Stomach (tissue), 9 donors: Measurements from ENCODE around the gene OS9. TPM values are rescaled to one million over a fixed set of nuclear protein-coding genes. Genes with fewer than 3 reads are reported as not detected.

Experiments used
- DNase-seq, 2 donors: peaks; one replicate each; pipeline versions ENCODE4 v3.0.0 to v3.0.0-alpha.2; 2013 to 2019
- H3K27ac ChIP-seq, 5 donors: fragments of 200-600 bp in 4 of 5; sonication (generic) in 4 of 5; one replicate each; pipeline ENCODE4 v1.5.1; 2013 to 2019; ENCODE audit warnings: mild to moderate bottlenecking in 1 of 5, moderate library complexity in 1 of 5
- H3K27me3 ChIP-seq, 3 donors: fragments of 200-600 bp; sonication (generic); one replicate each; pipeline ENCODE4 v1.5.1; 2017 to 2019; ENCODE audit warnings: mixed run types in 1 of 3
- H3K36me3 ChIP-seq, 4 donors: fragments of 200-600 bp; sonication (generic); 1 replicate in 3 of 4; 2 replicates in 1 of 4; pipeline ENCODE4 v1.5.1; 2016 to 2019
- H3K4me1 ChIP-seq, 4 donors: fragments of 200-600 bp; sonication (generic); one replicate each; pipeline ENCODE4 v1.5.1; 2016 to 2019
- H3K4me3 ChIP-seq, 4 donors: fragments of 200-600 bp; sonication (generic) in 3 of 4; one replicate each; pipeline ENCODE4 v1.5.1; 2016 to 2019; ENCODE audit warnings: mild to moderate bottlenecking in 1 of 4
- H3K9me3 ChIP-seq, 4 donors: fragments of 200-600 bp; sonication (generic); one replicate each; pipeline ENCODE4 v1.5.1; 2016 to 2019
- EP300 ChIP-seq: sonication (generic); formaldehyde crosslinking; IDR thresholded peaks from one replicate; pipeline ENCODE4 v1.6.1; 2017; ENCODE audit warnings: antibody characterized with exemption
- POLR2A ChIP-seq, 4 donors: fragments of 450-650 bp; IDR thresholded peaks; one replicate each; pipeline ENCODE4 v1.6.1; 2016; ENCODE audit warnings: antibody characterized with exemption in 4 of 4, control low read depth in 2 of 4, mild to moderate bottlenecking in 1 of 4, moderate library complexity in 1 of 4
- POLR2AphosphoS5 ChIP-seq, 3 donors: sonication (generic); formaldehyde crosslinking; IDR thresholded peaks; one replicate each; pipeline ENCODE4 v1.6.1; 2016; ENCODE audit warnings: antibody characterized with exemption in 3 of 3
- WGBS, 5 donors: extraction: QIAGEN DNeasy Blood & Tissue Kit in 3 of 5; methylation state at CpG; one replicate each; pipeline versions ENCODE4 v1.1.5 to v1.1.7; 2013 to 2018; 5-methylcytosine and 5-hydroxymethylcytosine counted together
- intact Hi-C: fragments of 100-400 bp; cut with DNase I; formaldehyde crosslinking; loops from one replicate; pipeline ENCODE4 v1.15.1; 2023; ENCODE audit warnings: low total_unique reads
- polyA plus RNA-seq, 3 donors: library from polyadenylated mRNA; stranded (reverse); fragments of 200-250 nt; gene quantifications; one replicate each; pipeline ENCODE4 v1.2.3, GENCODE V29; 2013
- total RNA-seq, 5 donors: library from RNA; depleted of rRNA; stranded (reverse); fragments of >200 nt; gene quantifications; one replicate each; pipeline versions ENCODE4 v1.1.0 to v1.2.3, GENCODE V29; 2014 to 2016
- TF ChIP-seq, protein P1 (sequence below), 7 experiments: fragments of 450-650 bp in 4 of 7; fragments of 200-600 bp in 3 of 7; sonication (generic) in 3 of 7; IDR thresholded peaks; one replicate each; pipeline ENCODE4 v1.5.1; 2016 to 2019; ENCODE audit warnings: antibody characterized with exemption in 7 of 7, control low read depth in 2 of 7, mild to moderate bottlenecking in 1 of 7
- donor health status: healthy with polysubstance abuse.
- donor health status: Bipolar disorder and iron deficiency.
- donor health status: healthy.

OS9 gene
- total and polyA plus RNA-seq, 8 donors: 85.8 to 408 (median 169) TPM

DNA sequence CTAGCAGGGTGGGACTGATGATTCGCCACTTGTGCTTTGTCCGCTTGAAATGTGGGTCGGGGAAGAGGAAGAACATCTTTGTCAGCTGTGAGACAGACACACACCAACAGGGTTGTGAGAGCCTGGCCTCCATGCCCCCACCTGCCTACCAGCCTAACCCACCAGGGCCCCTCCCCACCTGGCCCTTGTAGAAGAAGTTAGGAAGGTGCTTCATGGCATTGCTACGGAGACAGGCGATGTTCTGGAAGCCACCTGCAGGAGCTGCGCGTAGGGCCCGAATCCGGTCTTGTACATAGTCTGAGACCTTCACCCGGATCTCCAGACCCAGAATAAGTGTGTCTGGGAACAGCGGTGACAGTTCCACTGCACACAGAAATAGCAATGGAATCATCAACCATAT is 75.7 kb downstream of the OS9 start:
- DNase-seq: peak in 1 of 2 donors; percentile 9
- Histone ChIP-seq H3K27me3 (peaks cover 10 to 31% (median 31%) of the 10 kb centered on the region in 3 donors), H3K4me3 (no peak overlapping the region), H3K27ac (no peak overlapping the region), H3K4me1 (peaks cover 41 to 53% (median 52%) of the 10 kb centered on the region in 4 donors), H3K9me3 (no peaks in the 10 kb centered on the region), H3K36me3 (peaks cover 0 to 30% (median 23%) of the 10 kb centered on the region in 4 donors)
- no peak for TF ChIP-seq EP300
- TF ChIP-seq POLR2AphosphoS5 (IDR thresholded peaks at IDR 0.05): no peak
- TF ChIP-seq POLR2A (IDR thresholded peaks at IDR 0.05): no peak
- TF ChIP-seq, protein P1, sequence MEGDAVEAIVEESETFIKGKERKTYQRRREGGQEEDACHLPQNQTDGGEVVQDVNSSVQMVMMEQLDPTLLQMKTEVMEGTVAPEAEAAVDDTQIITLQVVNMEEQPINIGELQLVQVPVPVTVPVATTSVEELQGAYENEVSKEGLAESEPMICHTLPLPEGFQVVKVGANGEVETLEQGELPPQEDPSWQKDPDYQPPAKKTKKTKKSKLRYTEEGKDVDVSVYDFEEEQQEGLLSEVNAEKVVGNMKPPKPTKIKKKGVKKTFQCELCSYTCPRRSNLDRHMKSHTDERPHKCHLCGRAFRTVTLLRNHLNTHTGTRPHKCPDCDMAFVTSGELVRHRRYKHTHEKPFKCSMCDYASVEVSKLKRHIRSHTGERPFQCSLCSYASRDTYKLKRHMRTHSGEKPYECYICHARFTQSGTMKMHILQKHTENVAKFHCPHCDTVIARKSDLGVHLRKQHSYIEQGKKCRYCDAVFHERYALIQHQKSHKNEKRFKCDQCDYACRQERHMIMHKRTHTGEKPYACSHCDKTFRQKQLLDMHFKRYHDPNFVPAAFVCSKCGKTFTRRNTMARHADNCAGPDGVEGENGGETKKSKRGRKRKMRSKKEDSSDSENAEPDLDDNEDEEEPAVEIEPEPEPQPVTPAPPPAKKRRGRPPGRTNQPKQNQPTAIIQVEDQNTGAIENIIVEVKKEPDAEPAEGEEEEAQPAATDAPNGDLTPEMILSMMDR (IDR thresholded peaks at IDR 0.05): no peak
- WGBS, 5 donors: 94 to 98% (median 97%) methylated on average over 10 to 11 of the region's 11 CpGs
- intact Hi-C loops: no loop called here

DNA sequence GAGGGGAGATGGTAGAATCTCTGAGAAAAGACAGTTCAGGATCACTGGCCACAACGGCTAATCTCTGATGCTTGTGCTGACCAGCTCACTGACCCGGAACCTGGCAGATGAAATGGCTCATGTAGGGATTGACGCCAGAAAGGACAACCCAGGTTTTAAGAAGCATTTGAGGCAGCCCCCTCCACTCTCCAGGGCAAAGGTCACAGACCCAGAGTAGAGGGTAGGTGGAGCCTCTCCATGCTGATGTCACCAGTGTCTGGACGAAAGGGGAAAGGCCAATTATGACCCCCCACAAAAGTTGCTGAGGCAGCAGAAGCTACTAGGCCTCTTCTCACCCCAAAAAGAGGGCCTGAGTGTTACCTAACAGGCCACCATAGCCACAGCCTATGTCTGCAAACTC is 76.8 kb downstream of the OS9 start:
- Histone ChIP-seq H3K4me1 (peaks cover 29 to 41% (median 40%) of the 10 kb centered on the region in 4 donors), H3K4me3 (peak overlapping the region in 2 of 4 donors; percentile 71 to 80), H3K27me3 (peaks cover under 1 to 20% (median 20%) of the 10 kb centered on the region in 3 donors), H3K36me3 (peaks cover 0 to 38% (median 31%) of the 10 kb centered on the region in 4 donors), H3K9me3 (no peaks in the 10 kb centered on the region), H3K27ac (peak overlapping the region in 1 of 5 donors; percentile 92)
- 77 to 93% (median 88%) methylated on average over 3 to 4 of the region's 4 CpGs for WGBS, 5 donors
- no peak for TF ChIP-seq POLR2A (IDR thresholded peaks at IDR 0.05)
- TF ChIP-seq POLR2AphosphoS5 (IDR thresholded peaks at IDR 0.05): no peak
- no peak for TF ChIP-seq EP300
- TF ChIP-seq, protein P1 (IDR thresholded peaks at IDR 0.05): no peak
- intact Hi-C loops: no loop called here
- DNase-seq: peak in 1 of 2 donors; percentile 23

Other genes starting within 250 kb of the OS9 start
- gene INHBE, start 238.8 kb upstream of the OS9 start, total RNA-seq: not detected
- gene INHBE, start 238.8 kb upstream of the OS9 start, polyA plus RNA-seq: not detected
- 1 to 10 TPM in 1 of 5 donors, under 1 TPM in 4; 0.14 to 4.0 (median 0.58) TPM for gene GLI1, start 234.3 kb upstream of the OS9 start, total RNA-seq
- gene GLI1, start 234.3 kb upstream of the OS9 start, polyA plus RNA-seq: 1 to 10 TPM in 2 of 3 donors, under 1 TPM in 1; 0.53 to 2.7 (median 1.7) TPM
- gene ARHGAP9, start 214.3 kb upstream of the OS9 start, total RNA-seq: 10 to 100 TPM in 1 of 5 donors, 1 to 10 TPM in 3, not detected in 1; 2.3 to 28.1 (median 5.8) TPM
- gene ARHGAP9, start 214.3 kb upstream of the OS9 start, polyA plus RNA-seq: 10 to 100 TPM in 1 of 3 donors, 1 to 10 TPM in 2; 5.8 to 11.1 (median 7.5) TPM
- gene MARS1, start 206.1 kb upstream of the OS9 start, total RNA-seq: 1,000 to 10,000 TPM in 1 of 5 donors, 100 to 1,000 TPM in 1, 10 to 100 TPM in 3; 37.3 to 1,821 (median 71.6) TPM
- 10 to 100 TPM; 35.1 to 91.2 (median 51.8) TPM for gene MARS1, start 206.1 kb upstream of the OS9 start, polyA plus RNA-seq
- gene DDIT3, start 173.6 kb upstream of the OS9 start, total RNA-seq: 100 to 1,000 TPM in 1 of 5 donors, 10 to 100 TPM in 3, 1 to 10 TPM in 1; 7.5 to 159 (median 36.2) TPM
- 10 to 100 TPM; 49.7 to 83.4 (median 68.7) TPM for gene DDIT3, start 173.6 kb upstream of the OS9 start, polyA plus RNA-seq
- 100 to 1,000 TPM in 1 of 5 donors, 10 to 100 TPM in 3, 1 to 10 TPM in 1; 4.8 to 129 (median 32.2) TPM for gene MBD6, start 171.3 kb upstream of the OS9 start, total RNA-seq
- gene MBD6, start 171.3 kb upstream of the OS9 start, polyA plus RNA-seq: 10 to 100 TPM; 23.2 to 30.9 (median 28.7) TPM
- gene DCTN2, start 146.9 kb upstream of the OS9 start, total RNA-seq: 100 to 1,000 TPM in 3 of 5 donors, 10 to 100 TPM in 2; 28.6 to 177 (median 102) TPM
- gene DCTN2, start 146.9 kb upstream of the OS9 start, polyA plus RNA-seq: 100 to 1,000 TPM in 2 of 3 donors, 10 to 100 TPM in 1; 90.0 to 168 (median 110) TPM
- gene KIF5A, start 144.1 kb upstream of the OS9 start, total RNA-seq: 1 to 10 TPM in 4 of 5 donors, not detected in 1; 1.3 to 2.3 (median 1.6) TPM
- under 1 TPM; 0.19 to 0.40 (median 0.31) TPM for gene KIF5A, start 144.1 kb upstream of the OS9 start, polyA plus RNA-seq
- gene PIP4K2C, start 102.9 kb upstream of the OS9 start, total RNA-seq: 100 to 1,000 TPM in 1 of 5 donors, 10 to 100 TPM in 4; 15.9 to 116 (median 46.1) TPM
- gene PIP4K2C, start 102.9 kb upstream of the OS9 start, polyA plus RNA-seq: 10 to 100 TPM; 14.1 to 39.7 (median 20.1) TPM
- gene DTX3, start 89.3 kb upstream of the OS9 start, total RNA-seq: 10 to 100 TPM in 3 of 5 donors, 1 to 10 TPM in 2; 5.2 to 49.6 (median 14.3) TPM
- 10 to 100 TPM; 14.6 to 26.9 (median 17.1) TPM for gene DTX3, start 89.3 kb upstream of the OS9 start, polyA plus RNA-seq
- 100 to 1,000 TPM in 1 of 5 donors, 10 to 100 TPM in 4; 18.7 to 220 (median 31.8) TPM for gene ARHGEF25, start 82.7 kb upstream of the OS9 start, total RNA-seq
- gene ARHGEF25, start 82.7 kb upstream of the OS9 start, polyA plus RNA-seq: 10 to 100 TPM; 22.5 to 48.4 (median 24.8) TPM
- gene B4GALNT1, start 60.9 kb upstream of the OS9 start, total RNA-seq: 1 to 10 TPM in 1 of 5 donors, not detected in 4; 1.1 TPM
- under 1 TPM; 0.31 to 0.75 (median 0.60) TPM for gene B4GALNT1, start 60.9 kb upstream of the OS9 start, polyA plus RNA-seq
- 1 to 10 TPM in 2 of 5 donors, under 1 TPM in 2, not detected in 1; under 0.01 to 5.7 (median 1.5) TPM for gene AGAP2, start 44.6 kb downstream of the OS9 start, total RNA-seq
- under 1 TPM; 0.53 to 0.68 (median 0.61) TPM for gene AGAP2, start 44.6 kb downstream of the OS9 start, polyA plus RNA-seq
- gene TSPAN31, start 50.9 kb downstream of the OS9 start, total RNA-seq: 10 to 100 TPM; 10.1 to 46.8 (median 20.4) TPM
- gene TSPAN31, start 50.9 kb downstream of the OS9 start, polyA plus RNA-seq: 10 to 100 TPM; 14.7 to 27.5 (median 18.4) TPM
- gene CDK4, start 58.2 kb downstream of the OS9 start, total RNA-seq: 100 to 1,000 TPM in 2 of 5 donors, 10 to 100 TPM in 3; 26.3 to 113 (median 39.1) TPM
- 10 to 100 TPM; 43.7 to 70.7 (median 57.3) TPM for gene CDK4, start 58.2 kb downstream of the OS9 start, polyA plus RNA-seq
- gene MARCHF9, start 61.0 kb downstream of the OS9 start, total RNA-seq: 10 to 100 TPM in 1 of 5 donors, 1 to 10 TPM in 4; 1.0 to 14.7 (median 8.7) TPM
- gene MARCHF9, start 61.0 kb downstream of the OS9 start, polyA plus RNA-seq: 10 to 100 TPM in 2 of 3 donors, 1 to 10 TPM in 1; 7.0 to 16.0 (median 14.7) TPM
- gene CYP27B1, start 72.9 kb downstream of the OS9 start, total RNA-seq: 1 to 10 TPM in 4 of 5 donors, not detected in 1; 1.0 to 3.1 (median 1.8) TPM
- gene CYP27B1, start 72.9 kb downstream of the OS9 start, polyA plus RNA-seq: 1 to 10 TPM in 1 of 3 donors, under 1 TPM in 2; 0.56 to 1.4 (median 0.73) TPM
- gene METTL1, start 78.0 kb downstream of the OS9 start, total RNA-seq: 10 to 100 TPM in 3 of 5 donors, 1 to 10 TPM in 2; 4.4 to 37.9 (median 13.2) TPM
- gene METTL1, start 78.0 kb downstream of the OS9 start, polyA plus RNA-seq: 10 to 100 TPM; 13.7 to 24.7 (median 20.2) TPM
- gene EEF1AKMT3, start 78.5 kb downstream of the OS9 start, total RNA-seq: 10 to 100 TPM in 4 of 5 donors, 1 to 10 TPM in 1; 4.0 to 61.4 (median 16.4) TPM
- gene EEF1AKMT3, start 78.5 kb downstream of the OS9 start, polyA plus RNA-seq: 1 to 10 TPM; 3.3 to 5.2 (median 3.5) TPM
- 10 to 100 TPM in 2 of 5 donors, 1 to 10 TPM in 3; 2.3 to 13.8 (median 8.0) TPM for gene TSFM, start 88.7 kb downstream of the OS9 start, total RNA-seq
- 10 to 100 TPM; 32.0 to 39.3 (median 37.0) TPM for gene TSFM, start 88.7 kb downstream of the OS9 start, polyA plus RNA-seq
- gene AVIL, start 124.6 kb downstream of the OS9 start, total RNA-seq: 1 to 10 TPM in 4 of 5 donors, under 1 TPM in 1; 0.45 to 5.8 (median 4.1) TPM
- gene AVIL, start 124.6 kb downstream of the OS9 start, polyA plus RNA-seq: 1 to 10 TPM; 1.5 to 5.9 (median 2.3) TPM
- 100 to 1,000 TPM in 2 of 5 donors, 10 to 100 TPM in 3; 64.6 to 152 (median 82.4) TPM for gene CTDSP2, start 152.6 kb downstream of the OS9 start, total RNA-seq
- 10 to 100 TPM; 28.4 to 67.4 (median 65.4) TPM for gene CTDSP2, start 152.6 kb downstream of the OS9 start, polyA plus RNA-seq
- 10 to 100 TPM in 1 of 5 donors, 1 to 10 TPM in 4; 4.1 to 18.0 (median 6.1) TPM for gene ATP23, start 247.4 kb downstream of the OS9 start, total RNA-seq
- 10 to 100 TPM in 2 of 3 donors, 1 to 10 TPM in 1; 6.9 to 11.1 (median 10.2) TPM for gene ATP23, start 247.4 kb downstream of the OS9 start, polyA plus RNA-seq